ENCODE measurements around the gene COPS7A.

DNA sequence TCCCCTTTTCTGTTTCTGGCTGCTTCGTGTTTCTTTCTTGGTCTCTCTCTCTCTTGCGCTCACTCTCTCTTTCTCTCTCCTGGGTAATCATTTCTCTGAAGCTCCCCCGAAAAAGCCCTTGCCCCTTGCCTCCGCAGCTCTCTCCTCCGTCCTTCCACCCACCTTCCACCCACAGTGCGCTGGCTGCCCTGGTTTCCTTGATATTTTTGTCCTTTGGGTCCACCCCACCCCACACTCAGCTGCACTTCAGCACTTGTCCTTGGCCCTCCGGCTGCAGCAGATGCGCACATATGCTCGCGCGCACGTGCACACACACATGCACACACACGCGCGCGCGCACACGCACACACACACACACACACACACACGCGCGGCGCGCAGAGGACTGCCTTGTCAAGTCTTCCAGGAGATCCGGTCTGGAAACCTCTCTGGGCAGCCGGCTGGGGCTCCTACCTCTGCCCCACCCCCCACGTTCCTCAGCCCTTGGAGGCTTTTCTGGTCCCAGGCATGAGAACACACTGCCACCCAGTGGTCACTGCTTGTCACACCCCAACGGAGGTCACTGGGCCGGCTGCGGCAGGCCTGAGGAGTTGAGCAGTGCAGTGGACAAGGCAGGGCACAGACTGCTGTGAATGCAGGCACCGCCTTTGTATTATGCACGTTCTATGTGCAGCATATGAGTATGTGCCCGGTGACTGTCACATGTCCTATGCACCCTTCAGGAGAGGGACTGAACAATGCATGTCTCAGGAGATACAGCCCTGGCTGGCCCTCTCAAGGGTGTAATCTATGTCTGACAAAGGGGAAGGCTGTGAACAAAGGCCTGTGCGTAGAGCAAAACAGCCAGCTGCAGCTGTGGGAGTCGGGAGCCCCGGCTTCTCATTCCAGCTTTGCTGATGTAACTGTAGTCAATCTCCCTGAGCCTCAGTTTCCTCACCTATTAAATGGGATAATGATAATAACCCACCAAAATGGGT, 55.0 kb downstream of the COPS7A start:
- TF ChIP-seq POLR2AphosphoS5 (IDR thresholded peaks at IDR 0.05) = peak; percentile 67 to 85 (median 68)
- peak; percentile 92 to 98 (median 98) for TF ChIP-seq CTCF (IDR thresholded peaks at IDR 0.05)
